Neuronal stem cell (in vitro differentiated cells): ENCODE results near the gene GIGYF1.

Source experiments
- DNase-seq: peaks from one replicate; pipeline ENCODE4 v3.0.0-alpha.2; 2013; ENCODE audit warnings: low spot score
- H2AFZ ChIP-seq: one replicate; pipeline ENCODE4 v1.6.1; 2013; ENCODE audit warnings: mild to moderate bottlenecking, low read length, inconsistent platforms
- H2AK5ac ChIP-seq: 2 replicates; pipeline ENCODE4 v1.6.1; 2013; ENCODE audit warnings: low read depth, mild to moderate bottlenecking, inconsistent platforms, low read length, moderate library complexity, mixed read lengths
- H2BK120ac ChIP-seq: 2 replicates; pipeline ENCODE4 v1.6.1; 2013; ENCODE audit warnings: low read depth, mild to moderate bottlenecking, inconsistent platforms, low read length, moderate library complexity, mixed read lengths
- H2BK12ac ChIP-seq: one replicate; pipeline ENCODE4 v1.6.1; 2013; ENCODE audit warnings: low read length, inconsistent platforms
- H2BK15ac ChIP-seq: 2 replicates; pipeline ENCODE4 v1.6.1; 2013; ENCODE audit warnings: mild to moderate bottlenecking, low read length, inconsistent platforms, mixed read lengths
- H2BK5ac ChIP-seq: one replicate; pipeline ENCODE4 v1.6.1; 2013; ENCODE audit warnings: inconsistent platforms, mild to moderate bottlenecking, low read length, moderate library complexity
- H3K14ac ChIP-seq: one replicate; pipeline ENCODE4 v1.6.1; 2013; ENCODE audit warnings: low read length, inconsistent platforms
- H3K18ac ChIP-seq: 2 replicates; pipeline ENCODE4 v1.6.1; 2013; ENCODE audit warnings: low read length, inconsistent platforms
- H3K23ac ChIP-seq: 2 replicates; pipeline ENCODE4 v1.6.1; 2013; ENCODE audit warnings: low read depth, mild to moderate bottlenecking, mixed read lengths, low read length, inconsistent platforms; ENCODE audit not compliant: poor library complexity
- H3K27ac ChIP-seq: replicated peaks from 3 replicates; pipeline ENCODE4 v1.5.1; 2013; ENCODE audit warnings: low read length, inconsistent platforms
- H3K27me3 ChIP-seq, 3 experiments: 2 replicates each; pipeline ENCODE4 v1.6.1; 2013; ENCODE audit warnings: low read length in 3 of 3, mild to moderate bottlenecking in 2 of 3, inconsistent platforms in 1 of 3, low read depth in 1 of 3, mixed read lengths in 1 of 3, moderate library complexity in 1 of 3; ENCODE audit not compliant: control insufficient read depth in 3 of 3, insufficient read depth in 3 of 3
- H3K36me3 ChIP-seq, 2 donors: replicated peaks in 1 of 2; 2 replicates each; pipeline ENCODE4 v1.6.1; 2013; ENCODE audit warnings: low read length in 2 of 2; ENCODE audit not compliant: control insufficient read depth in 2 of 2, insufficient read depth in 2 of 2
- H3K4ac ChIP-seq: 2 replicates; pipeline ENCODE4 v1.6.1; 2013; ENCODE audit warnings: inconsistent platforms, mild to moderate bottlenecking, low read length, moderate library complexity
- H3K4me1 ChIP-seq, 2 donors: 1 replicate in 1 of 2; 2 replicates in 1 of 2; pipeline ENCODE4 v1.6.1; 2013; ENCODE audit warnings: low read length in 2 of 2, low read depth in 1 of 2; ENCODE audit not compliant: control insufficient read depth in 2 of 2, insufficient read depth in 1 of 2
- H3K4me2 ChIP-seq: one replicate; pipeline ENCODE4 v1.6.1; 2013; ENCODE audit warnings: mild to moderate bottlenecking, low read length, inconsistent platforms; ENCODE audit not compliant: insufficient read depth, poor library complexity, severe bottlenecking
- H3K4me3 ChIP-seq, 2 donors: 2 replicates each; pipeline ENCODE4 v1.5.1; 2013; ENCODE audit warnings: low read length in 2 of 2, mild to moderate bottlenecking in 2 of 2, inconsistent platforms in 1 of 2, moderate library complexity in 1 of 2
- H3K79me1 ChIP-seq: one replicate; pipeline ENCODE4 v1.6.1; 2013; ENCODE audit warnings: low read depth, mild to moderate bottlenecking, inconsistent platforms, low read length, moderate library complexity
- H3K9ac ChIP-seq: one replicate; pipeline ENCODE4 v1.6.1; 2013; ENCODE audit warnings: mild to moderate bottlenecking, low read depth, low read length, inconsistent platforms; ENCODE audit not compliant: poor library complexity
- H3K9me3 ChIP-seq, 2 donors: replicated peaks in 1 of 2; 2 replicates each; pipeline versions ENCODE3 to v1.6.1; 2013; ENCODE audit warnings: low read length in 2 of 2, mild to moderate bottlenecking in 2 of 2, inconsistent platforms in 1 of 2, low read depth in 1 of 2, mixed read lengths in 1 of 2, moderate library complexity in 1 of 2; ENCODE audit not compliant: control insufficient read depth in 2 of 2, insufficient read depth in 1 of 2
- H4K8ac ChIP-seq: one replicate; pipeline ENCODE4 v1.6.1; 2013; ENCODE audit warnings: low read depth, mild to moderate bottlenecking, inconsistent platforms, low read length, moderate library complexity
- H4K91ac ChIP-seq: one replicate; pipeline ENCODE4 v1.6.1; 2013; ENCODE audit warnings: low read length, low read depth, mild to moderate bottlenecking, inconsistent platforms; ENCODE audit not compliant: poor library complexity
- WGBS, 2 donors: extraction: QIAGEN DNeasy Blood & Tissue Kit; methylation state at CpG; one replicate each; pipeline ENCODE4 v1.1.7; 2013; ENCODE audit warnings: missing lambda C conversion rate in 2 of 2, mixed read lengths in 1 of 2; ENCODE audit not compliant: insufficient read length in 2 of 2, insufficient replicate concordance in 1 of 2; ENCODE audit errors: extremely low coverage in 2 of 2; 5-methylcytosine and 5-hydroxymethylcytosine counted together

Gene GIGYF1

GRCh38 chr7:100679129-100679926 lies 14.7 kb downstream of the GIGYF1 start:
- H4K8ac ChIP-seq, result no peak overlapping the region
- no peak overlapping the region for H3K4me3 ChIP-seq
- H4K91ac ChIP-seq, result no peak overlapping the region
- H3K27me3 ChIP-seq, result no peaks in the 10 kb centered on the region
- WGBS, 2 donors, result no CpG with 5 or more reads among the region's 13 CpGs
- H3K14ac ChIP-seq, result no peak overlapping the region
- H3K18ac ChIP-seq, result no peak overlapping the region
- H3K79me1 ChIP-seq, result peaks cover 28% of the 10 kb centered on the region
- no peak overlapping the region for H2AK5ac ChIP-seq
- no peak overlapping the region for H3K9ac ChIP-seq
- H3K23ac ChIP-seq, result peak overlapping the region; percentile 68
- H3K9me3 ChIP-seq, result peaks cover 0 to 1% of the 10 kb centered on the region in 2 donors
- H2BK5ac ChIP-seq, result no peak overlapping the region
- peaks cover 3 to 4% of the 10 kb centered on the region in 2 donors for H3K4me1 ChIP-seq
- no peak overlapping the region for H3K4me2 ChIP-seq
- peaks cover 49 to 80% of the 10 kb centered on the region in 2 donors for H3K36me3 ChIP-seq
- no peak overlapping the region for H2BK15ac ChIP-seq
- H3K27ac ChIP-seq, result peak overlapping the region; percentile 29
- H2BK120ac ChIP-seq, result no peak overlapping the region
- no peak overlapping the region for H3K4ac ChIP-seq
- H2BK12ac ChIP-seq, result no peak overlapping the region
- no peak overlapping the region for H2AFZ ChIP-seq
- DNase-seq, result no peak

GRCh38 chr7:100678291-100678984 lies 15.6 kb downstream of the GIGYF1 start:
- no peak overlapping the region for H2BK15ac ChIP-seq
- H2BK120ac ChIP-seq, result no peak overlapping the region
- peaks cover 3 to 4% of the 10 kb centered on the region in 2 donors for H3K4me1 ChIP-seq
- H4K8ac ChIP-seq, result no peak overlapping the region
- H2AFZ ChIP-seq, result no peak overlapping the region
- peaks cover 0 to 1% of the 10 kb centered on the region in 2 donors for H3K9me3 ChIP-seq
- H3K4me2 ChIP-seq, result no peak overlapping the region
- peak overlapping the region; percentile 63 for H3K9ac ChIP-seq
- H2BK5ac ChIP-seq, result peak overlapping the region; percentile 90
- H3K14ac ChIP-seq, result no peak overlapping the region
- H3K79me1 ChIP-seq, result peaks cover 27% of the 10 kb centered on the region
- H3K4ac ChIP-seq, result no peak overlapping the region
- H3K18ac ChIP-seq, result peak overlapping the region; percentile 66
- H3K36me3 ChIP-seq, result peaks cover 43 to 72% of the 10 kb centered on the region in 2 donors
- peak overlapping the region in 1 of 2 donors; percentile 37 for H3K4me3 ChIP-seq
- no peak for DNase-seq
- H2BK12ac ChIP-seq, result no peak overlapping the region
- H3K27me3 ChIP-seq, result no peaks in the 10 kb centered on the region
- peak overlapping the region; percentile 79 for H4K91ac ChIP-seq
- H3K23ac ChIP-seq, result peak overlapping the region; percentile 37
- peak overlapping the region; percentile 63 for H2AK5ac ChIP-seq
- WGBS, 2 donors, result no CpG with 5 or more reads among the region's 35 CpGs
- no peak overlapping the region for H3K27ac ChIP-seq

GRCh38 chr7:100677308-100678267 lies 16.5 kb downstream of the GIGYF1 start:
- no peak overlapping the region for H3K4ac ChIP-seq
- peaks cover 35 to 63% of the 10 kb centered on the region in 2 donors for H3K36me3 ChIP-seq
- no peak overlapping the region for H2BK15ac ChIP-seq
- peak overlapping the region; percentile 63 for H2AK5ac ChIP-seq
- no peak overlapping the region for H3K4me3 ChIP-seq
- no CpG with 5 or more reads among the region's 36 CpGs for WGBS, 2 donors
- H3K4me1 ChIP-seq, result peaks cover 3 to 4% of the 10 kb centered on the region in 2 donors
- no peak overlapping the region for H3K27ac ChIP-seq
- DNase-seq, result no peak
- H4K91ac ChIP-seq, result no peak overlapping the region
- peak overlapping the region; percentile 92 for H4K8ac ChIP-seq
- no peak overlapping the region for H3K14ac ChIP-seq
- no peak overlapping the region for H2AFZ ChIP-seq
- H3K27me3 ChIP-seq, result no peaks in the 10 kb centered on the region
- no peak overlapping the region for H2BK120ac ChIP-seq
- H3K9me3 ChIP-seq, result peaks cover 0 to 1% of the 10 kb centered on the region in 2 donors
- H2BK12ac ChIP-seq, result peak overlapping the region; percentile 22
- peak overlapping the region; percentile 66 for H3K18ac ChIP-seq
- H3K9ac ChIP-seq, result peak overlapping the region; percentile 63
- H3K23ac ChIP-seq, result peak overlapping the region; percentile 37
- H3K4me2 ChIP-seq, result no peak overlapping the region
- H3K79me1 ChIP-seq, result peaks cover 24% of the 10 kb centered on the region
- H2BK5ac ChIP-seq, result peak overlapping the region; percentile 90
